WTC11 (cell line): ENCODE data around the gene SLC6A18. TPM values are rescaled to one million over a fixed set of nuclear protein-coding genes. Genes with fewer than 3 reads are reported as not detected.

ENCODE experiments used
- ATAC-seq: fragments of 200-7000 bp; cut with Tn5 transposase; 2 replicates; pipeline ENCODE4 v1.10.0; 2021; ENCODE audit warnings: mild to moderate bottlenecking, moderate library complexity
- CTCF ChIA-PET: fragments of 300-600 bp; sonication (Branson Sonifier 250); formaldehyde crosslinking; loops from one replicate; lab custom pipeline; 2021; ENCODE audit warnings: antibody characterized with exemption; lab: Charles Lee
- POLR2A ChIA-PET: fragments of 350-600 bp; sonication (Branson Sonifier 250); formaldehyde crosslinking; loops from one replicate; lab custom pipeline; 2021; ENCODE audit warnings: antibody characterized with exemption; lab: Charles Lee
- DNase-seq: peaks from one replicate; pipeline ENCODE4 v3.0.0; 2021; ENCODE audit warnings: low spot score
- H3K27ac Mint-ChIP-seq: 2 replicates; pipeline ENCODE4 v1.8.0; 2021; ENCODE audit warnings: mixed read lengths
- H3K27me3 Mint-ChIP-seq: 2 replicates; pipeline ENCODE4 v1.8.0; 2021; ENCODE audit warnings: low read depth, mild to moderate bottlenecking, moderate library complexity, mixed read lengths
- H3K36me3 Mint-ChIP-seq: 2 replicates; pipeline ENCODE4 v1.8.0; 2021; ENCODE audit warnings: mixed read lengths
- H3K4me1 Mint-ChIP-seq: 2 replicates; pipeline ENCODE4 v1.8.0; 2022; ENCODE audit warnings: mixed read lengths
- H3K4me3 Mint-ChIP-seq: 2 replicates; pipeline ENCODE4 v1.8.0; 2021; ENCODE audit warnings: mild to moderate bottlenecking, moderate library complexity, mixed read lengths
- H3K9me3 Mint-ChIP-seq: 2 replicates; pipeline ENCODE4 v1.8.0; 2021; ENCODE audit warnings: mixed read lengths
- ATF1 ChIP-seq: sonication (generic); formaldehyde crosslinking; IDR thresholded peaks from 2 replicates; pipeline ENCODE4 v1.8.1; 2023; ENCODE audit warnings: mild to moderate bottlenecking, moderate library complexity, missing genetic modification reagents
- ATF6 ChIP-seq: sonication (generic); formaldehyde crosslinking; IDR thresholded peaks from 2 replicates; pipeline ENCODE4 v1.8.1; 2023; ENCODE audit warnings: mild to moderate bottlenecking, missing genetic modification reagents
- E2F1 ChIP-seq: sonication (generic); formaldehyde crosslinking; IDR thresholded peaks from 2 replicates; pipeline ENCODE4 v1.8.0; 2022; ENCODE audit warnings: mild to moderate bottlenecking, missing genetic modification reagents
- E2F5 ChIP-seq: sonication (generic); formaldehyde crosslinking; IDR thresholded peaks from 2 replicates; pipeline ENCODE4 v1.8.1; 2022; ENCODE audit warnings: mild to moderate bottlenecking, moderate library complexity, missing genetic modification reagents
- ESRRA ChIP-seq: sonication (generic); formaldehyde crosslinking; IDR thresholded peaks from 2 replicates; pipeline ENCODE4 v1.8.1; 2022; ENCODE audit warnings: mild to moderate bottlenecking, missing genetic modification reagents, borderline replicate concordance
- FOXP1 ChIP-seq: sonication (generic); formaldehyde crosslinking; IDR thresholded peaks from 2 replicates; pipeline ENCODE4 v1.8.0; 2022; ENCODE audit warnings: missing genetic modification reagents, mild to moderate bottlenecking, moderate library complexity, borderline replicate concordance
- IRF1 ChIP-seq: sonication (generic); formaldehyde crosslinking; IDR thresholded peaks from 2 replicates; pipeline ENCODE4 v1.8.0; 2023; ENCODE audit warnings: missing genetic modification reagents
- IRF2 ChIP-seq: sonication (generic); formaldehyde crosslinking; IDR thresholded peaks from 2 replicates; pipeline ENCODE4 v1.8.0; 2022; ENCODE audit warnings: low read depth, missing genetic modification reagents, borderline replicate concordance
- MLX ChIP-seq: sonication (generic); formaldehyde crosslinking; IDR thresholded peaks from 2 replicates; pipeline ENCODE4 v1.8.1; 2023; ENCODE audit warnings: mild to moderate bottlenecking, missing genetic modification reagents, moderate library complexity
- NFE2L1 ChIP-seq: sonication (generic); formaldehyde crosslinking; IDR thresholded peaks from 2 replicates; pipeline ENCODE4 v1.8.1; 2023; ENCODE audit warnings: missing genetic modification reagents
- NR3C1 ChIP-seq: sonication (generic); formaldehyde crosslinking; conservative IDR thresholded peaks from 2 replicates; pipeline ENCODE4 v1.8.1; 2023; ENCODE audit warnings: low read depth, mild to moderate bottlenecking, missing genetic modification reagents
- TP53 ChIP-seq: sonication (generic); formaldehyde crosslinking; IDR thresholded peaks from 2 replicates; pipeline ENCODE4 v1.8.1; 2023; ENCODE audit warnings: mild to moderate bottlenecking, missing genetic modification reagents
- ZNF263 ChIP-seq: sonication (generic); formaldehyde crosslinking; IDR thresholded peaks from 2 replicates; pipeline ENCODE4 v1.8.1; 2022; ENCODE audit warnings: low read depth, mild to moderate bottlenecking, moderate library complexity, missing genetic modification reagents
- ZNF281 ChIP-seq: sonication (generic); formaldehyde crosslinking; IDR thresholded peaks from 2 replicates; pipeline ENCODE4 v1.8.0; 2023; ENCODE audit warnings: mild to moderate bottlenecking, missing genetic modification reagents
- ZNF317 ChIP-seq: sonication (generic); formaldehyde crosslinking; IDR thresholded peaks from 2 replicates; pipeline ENCODE4 v1.8.1; 2023; ENCODE audit warnings: low read depth, mild to moderate bottlenecking, moderate library complexity, missing genetic modification reagents, borderline replicate concordance
- ZNF425 ChIP-seq: fragments of 250-450 bp; sonication (Bioruptor Pico); conservative IDR thresholded peaks from 2 replicates; pipeline ENCODE4 v1.9.0; 2021; ENCODE audit warnings: mild to moderate bottlenecking
- ZNF532 ChIP-seq: fragments of 250-450 bp; sonication (Bioruptor Pico); IDR thresholded peaks from 2 replicates; pipeline ENCODE4 v1.9.0; 2021; ENCODE audit warnings: mild to moderate bottlenecking, borderline replicate concordance
- ZNF671 ChIP-seq: fragments of 250-450 bp; sonication (Bioruptor Pico); IDR thresholded peaks from 2 replicates; pipeline ENCODE4 v1.8.0; 2021; ENCODE audit warnings: mild to moderate bottlenecking
- ZSCAN18 ChIP-seq: fragments of 250-450 bp; sonication (Bioruptor Pico); IDR thresholded peaks from 2 replicates; pipeline ENCODE4 v2.1.2; 2022; ENCODE audit warnings: mild to moderate bottlenecking, moderate library complexity
- total RNA-seq: library from RNA; stranded (reverse); gene quantifications from 3 replicates; pipeline ENCODE4 v1.2.3, GENCODE V29; 2021

SLC6A18 gene
- total RNA-seq, 1 experiment from 2014 or later, result not detected

GRCh38 chr5:1193591-1193985 is 31.6 kb upstream of the SLC6A18 start (continued):
- TF ChIP-seq NFE2L1 (CRISPR knock-in tag) (no peak), ATF6 (CRISPR knock-in tag) (no peak), ESRRA (CRISPR knock-in tag) (no peak), E2F5 (CRISPR knock-in tag) (no peak), FOXP1 (no peak), ZNF425 (CRISPR knock-in tag) (no peak), NR3C1 (CRISPR knock-in tag) (no peak), ZSCAN18 (CRISPR knock-in tag) (no peak), MLX (CRISPR knock-in tag) (no peak)

- H3K27ac Mint-ChIP-seq, result no peak overlapping the region
- no peak overlapping the region for H3K4me3 Mint-ChIP-seq
- ChIA-PET CTCF (no interaction called here), POLR2A (no interaction called here)
- ATAC-seq (no peak), DNase-seq (no peak)
- no peaks in the 10 kb centered on the region for H3K36me3 Mint-ChIP-seq
- H3K9me3 Mint-ChIP-seq, result no peaks in the 10 kb centered on the region
- peaks cover 2% of the 10 kb centered on the region; the same call in 1 of the 2 replicates for H3K27me3 Mint-ChIP-seq
- H3K4me1 Mint-ChIP-seq, result 0 out of 2 replicates have a peak, but pooled peaks cover 4% of the 10 kb centered on the region
- TF ChIP-seq E2F1 (CRISPR knock-in tag) (no peak), ZNF281 (CRISPR knock-in tag) (no peak), ATF1 (CRISPR knock-in tag) (no peak), IRF1 (no peak), ZNF532 (no peak), ZNF317 (CRISPR knock-in tag) (no peak), TP53 (no peak), IRF2 (CRISPR knock-in tag) (no peak), ZNF671 (CRISPR knock-in tag) (no peak), ZNF263 (CRISPR knock-in tag) (no peak)
Observed at GRCh38 chr5:1194378-1194777, 30.8 kb upstream of the SLC6A18 start.
